Measurements from ENCODE around the gene ZMIZ1.

DNA sequence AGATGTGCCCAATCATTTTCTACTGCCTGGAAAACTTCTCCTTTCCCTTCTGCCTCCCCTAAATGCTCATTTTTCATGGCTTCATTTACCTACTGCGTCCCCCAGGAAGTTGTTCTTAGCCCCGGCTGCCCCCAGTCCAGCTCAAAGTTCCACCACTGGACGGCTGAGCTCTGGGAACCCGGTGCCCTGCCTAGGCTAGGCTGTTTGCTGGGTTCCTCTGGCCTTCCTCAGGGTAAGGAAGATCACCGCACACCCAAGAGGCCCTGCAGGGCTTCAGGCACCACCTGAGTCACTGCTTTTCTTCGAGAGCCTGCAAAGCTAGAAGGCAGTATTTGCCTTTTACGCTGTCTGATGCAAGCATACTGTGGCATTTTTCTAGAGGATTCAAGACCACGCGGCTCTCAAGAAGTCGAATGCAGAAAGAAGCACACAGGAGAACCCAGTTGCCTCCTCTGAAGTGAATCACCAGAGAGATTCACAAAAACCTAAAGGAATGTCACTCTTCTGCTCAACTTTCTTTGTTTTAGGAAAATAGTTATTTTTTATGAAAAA is 46.7 kb upstream of the ZMIZ1 start:
- TF ChIP-seq, protein P1, sequence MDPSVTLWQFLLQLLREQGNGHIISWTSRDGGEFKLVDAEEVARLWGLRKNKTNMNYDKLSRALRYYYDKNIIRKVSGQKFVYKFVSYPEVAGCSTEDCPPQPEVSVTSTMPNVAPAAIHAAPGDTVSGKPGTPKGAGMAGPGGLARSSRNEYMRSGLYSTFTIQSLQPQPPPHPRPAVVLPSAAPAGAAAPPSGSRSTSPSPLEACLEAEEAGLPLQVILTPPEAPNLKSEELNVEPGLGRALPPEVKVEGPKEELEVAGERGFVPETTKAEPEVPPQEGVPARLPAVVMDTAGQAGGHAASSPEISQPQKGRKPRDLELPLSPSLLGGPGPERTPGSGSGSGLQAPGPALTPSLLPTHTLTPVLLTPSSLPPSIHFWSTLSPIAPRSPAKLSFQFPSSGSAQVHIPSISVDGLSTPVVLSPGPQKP (IDR thresholded peaks at IDR 0.05; ENCODE audit: low read depth, low read length): no peak
- TF ChIP-seq, protein P2, sequence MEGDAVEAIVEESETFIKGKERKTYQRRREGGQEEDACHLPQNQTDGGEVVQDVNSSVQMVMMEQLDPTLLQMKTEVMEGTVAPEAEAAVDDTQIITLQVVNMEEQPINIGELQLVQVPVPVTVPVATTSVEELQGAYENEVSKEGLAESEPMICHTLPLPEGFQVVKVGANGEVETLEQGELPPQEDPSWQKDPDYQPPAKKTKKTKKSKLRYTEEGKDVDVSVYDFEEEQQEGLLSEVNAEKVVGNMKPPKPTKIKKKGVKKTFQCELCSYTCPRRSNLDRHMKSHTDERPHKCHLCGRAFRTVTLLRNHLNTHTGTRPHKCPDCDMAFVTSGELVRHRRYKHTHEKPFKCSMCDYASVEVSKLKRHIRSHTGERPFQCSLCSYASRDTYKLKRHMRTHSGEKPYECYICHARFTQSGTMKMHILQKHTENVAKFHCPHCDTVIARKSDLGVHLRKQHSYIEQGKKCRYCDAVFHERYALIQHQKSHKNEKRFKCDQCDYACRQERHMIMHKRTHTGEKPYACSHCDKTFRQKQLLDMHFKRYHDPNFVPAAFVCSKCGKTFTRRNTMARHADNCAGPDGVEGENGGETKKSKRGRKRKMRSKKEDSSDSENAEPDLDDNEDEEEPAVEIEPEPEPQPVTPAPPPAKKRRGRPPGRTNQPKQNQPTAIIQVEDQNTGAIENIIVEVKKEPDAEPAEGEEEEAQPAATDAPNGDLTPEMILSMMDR (IDR thresholded peaks at IDR 0.05): no peak
- TF ChIP-seq CHD2 (IDR thresholded peaks at IDR 0.05; ENCODE audit: low read length, partially characterized antibody) (no peak), RNF2 (IDR thresholded peaks at IDR 0.05; ENCODE audit: borderline replicate concordance, low read depth) (no peak), RFX5 (IDR thresholded peaks at IDR 0.05) (no peak), EP300 (IDR thresholded peaks at IDR 0.05) (no peak), SMC3 (IDR thresholded peaks at IDR 0.05) (no peak), BHLHE40 (IDR thresholded peaks at IDR 0.05; ENCODE audit: low read depth, low read length) (no peak), RAD21 (conservative IDR thresholded peaks at IDR 0.05 in 1 of 2, IDR thresholded peaks at IDR 0.05 in 1 of 2) (no peak), MAZ (IDR thresholded peaks at IDR 0.05; ENCODE audit: borderline replicate concordance, low read depth, low read length) (no peak)
- TF ChIP-seq, protein P3, sequence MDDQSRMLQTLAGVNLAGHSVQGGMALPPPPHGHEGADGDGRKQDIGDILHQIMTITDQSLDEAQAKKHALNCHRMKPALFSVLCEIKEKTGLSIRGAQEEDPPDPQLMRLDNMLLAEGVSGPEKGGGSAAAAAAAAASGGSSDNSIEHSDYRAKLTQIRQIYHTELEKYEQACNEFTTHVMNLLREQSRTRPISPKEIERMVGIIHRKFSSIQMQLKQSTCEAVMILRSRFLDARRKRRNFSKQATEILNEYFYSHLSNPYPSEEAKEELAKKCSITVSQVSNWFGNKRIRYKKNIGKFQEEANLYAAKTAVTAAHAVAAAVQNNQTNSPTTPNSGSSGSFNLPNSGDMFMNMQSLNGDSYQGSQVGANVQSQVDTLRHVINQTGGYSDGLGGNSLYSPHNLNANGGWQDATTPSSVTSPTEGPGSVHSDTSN (IDR thresholded peaks at IDR 0.05): no peak
